CD4-positive, alpha-beta T cell treated with Interleukin-1 beta for 1 hour (primary cell): ENCODE results near the gene PREP.
"Not testable (repeated sequence)": the region's sequence is repeated elsewhere in the genome, so short reads cannot be mapped to it uniquely, and the experiment has no call there.

Experiments used
- DNase-seq, 2 donors: peaks; one replicate each; pipeline ENCODE4 v3.0.0-alpha.2; 2020 to 2022

PREP gene

DNA sequence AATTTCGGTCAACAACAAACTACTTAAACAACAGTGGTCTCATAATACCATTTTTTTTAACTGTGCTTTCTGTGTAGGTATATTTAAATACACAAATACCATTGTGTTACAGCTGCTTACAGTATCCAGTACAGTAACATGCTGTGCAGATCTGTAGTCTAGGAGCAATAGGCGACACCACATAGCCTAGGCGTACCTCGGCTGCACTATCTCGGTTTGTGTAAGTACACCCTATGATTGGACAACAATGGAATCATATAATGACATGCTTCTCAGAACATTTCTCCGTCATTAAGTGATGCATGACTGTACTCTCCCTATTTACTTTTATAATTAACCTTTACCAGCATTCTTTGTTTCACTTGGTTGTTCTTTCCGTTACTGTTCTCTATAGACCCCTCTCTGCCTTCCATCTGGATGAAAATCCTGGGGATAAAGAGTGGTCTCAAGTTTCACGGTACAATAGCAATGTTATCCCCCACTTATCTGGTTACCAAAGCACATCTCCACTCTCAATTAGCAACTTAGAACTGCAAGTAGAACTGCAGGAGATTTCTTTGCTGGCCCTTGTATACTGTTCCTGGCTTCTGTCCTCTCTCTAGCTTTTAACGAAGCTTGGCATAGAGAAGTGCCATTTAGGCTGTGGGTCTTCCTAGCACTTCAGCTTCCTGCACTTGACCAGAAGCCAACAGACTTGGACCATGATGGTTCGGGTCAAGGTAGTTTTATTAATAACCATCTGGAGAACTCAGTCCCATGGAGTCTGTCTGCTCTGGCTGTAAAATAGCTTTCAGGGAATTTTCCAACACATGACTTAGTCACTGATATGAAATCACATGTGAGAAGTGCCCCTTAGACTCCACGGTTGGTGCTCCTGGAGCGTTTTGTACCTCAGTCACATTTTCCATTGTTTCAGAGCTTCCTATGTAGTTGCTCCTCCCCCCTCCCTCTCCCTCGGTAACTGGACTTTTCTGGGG, 142.7 kb downstream of the PREP start:
- DNase-seq, result no peak

GRCh38 chr6:105258816-105259215, 144.1 kb downstream of the PREP start:
- DNase-seq, result no peak

- no peak for DNase-seq
Observed at GRCh38 chr6:105257340-105257739, 145.5 kb downstream of the PREP start.

DNA sequence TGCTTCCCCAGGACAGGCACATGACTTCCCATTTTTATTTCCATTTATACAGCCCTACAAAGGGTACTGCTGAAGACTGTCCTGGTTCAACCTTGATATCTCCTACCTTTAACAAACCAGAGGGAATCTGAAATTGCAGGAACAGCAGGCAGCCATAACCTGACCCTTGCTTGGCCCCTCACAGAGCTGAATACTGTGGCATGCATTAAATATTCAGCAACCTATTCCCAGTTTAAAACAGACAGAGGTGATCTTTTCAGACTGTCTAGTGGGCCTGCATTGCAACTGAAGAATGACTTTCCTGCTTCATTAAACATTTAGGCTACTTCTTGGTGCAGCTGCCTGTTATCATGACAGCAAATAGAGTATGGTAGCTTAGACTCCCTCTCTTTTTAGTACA, 146.3 kb downstream of the PREP start:
- DNase-seq, result no peak

DNA sequence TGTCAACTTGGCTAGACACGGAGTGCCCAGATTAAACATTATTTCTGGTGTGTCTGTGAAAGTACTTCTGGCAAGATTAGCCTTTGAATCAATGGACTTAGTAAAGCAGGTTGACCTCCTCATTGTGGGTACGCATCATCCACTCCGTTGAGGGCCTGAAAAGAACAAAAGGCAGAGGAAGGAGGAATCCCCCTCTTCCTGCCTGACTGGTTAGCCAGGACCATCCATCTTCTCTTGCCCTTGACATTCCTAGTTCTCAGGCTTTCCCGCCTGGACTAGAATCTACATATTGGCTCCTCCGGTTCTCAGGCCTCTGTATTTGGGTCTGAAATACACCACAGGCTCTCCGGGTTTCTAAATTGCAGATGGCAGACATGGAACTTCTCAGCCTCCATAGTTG, 149.1 kb downstream of the PREP start:
- DNase-seq, result no peak

DNA sequence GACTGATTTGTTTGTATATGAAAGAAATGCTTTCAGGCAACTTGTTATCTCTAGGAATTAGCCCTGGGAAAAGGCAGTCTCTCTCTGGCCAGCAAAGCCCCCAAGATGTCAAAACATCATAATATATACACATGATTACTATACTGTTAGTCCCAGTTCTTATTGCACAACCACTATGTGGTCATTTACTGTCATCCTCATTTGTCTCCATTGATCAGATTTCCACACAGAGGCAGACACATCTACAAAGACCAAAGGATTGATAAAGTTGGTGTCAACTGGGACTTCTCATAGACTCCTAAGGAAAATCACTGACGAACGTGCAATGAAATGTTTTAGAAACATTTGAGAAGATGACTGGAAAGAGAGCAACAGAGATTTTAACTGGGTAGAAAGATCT, 151.2 kb downstream of the PREP start:
- DNase-seq, result no peak

DNA sequence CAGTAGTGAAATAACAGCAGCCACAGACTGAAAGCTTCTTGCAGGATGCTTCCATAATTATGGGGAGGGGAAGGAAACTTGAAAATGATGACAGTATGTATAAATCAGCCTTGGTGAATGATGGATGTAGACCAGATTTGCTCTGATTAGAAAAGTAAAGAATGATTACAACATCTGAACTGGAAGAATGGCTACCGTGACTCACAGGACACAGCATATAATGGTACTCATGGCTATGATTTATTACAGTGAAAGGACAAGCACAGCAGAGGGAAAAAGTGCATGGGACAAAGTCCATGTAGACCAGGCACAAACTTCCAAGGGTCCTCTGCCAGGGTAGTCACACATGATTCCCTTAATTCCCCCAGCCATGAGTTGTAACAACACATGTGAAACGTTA, 152.3 kb downstream of the PREP start:
- no peak for DNase-seq

DNA sequence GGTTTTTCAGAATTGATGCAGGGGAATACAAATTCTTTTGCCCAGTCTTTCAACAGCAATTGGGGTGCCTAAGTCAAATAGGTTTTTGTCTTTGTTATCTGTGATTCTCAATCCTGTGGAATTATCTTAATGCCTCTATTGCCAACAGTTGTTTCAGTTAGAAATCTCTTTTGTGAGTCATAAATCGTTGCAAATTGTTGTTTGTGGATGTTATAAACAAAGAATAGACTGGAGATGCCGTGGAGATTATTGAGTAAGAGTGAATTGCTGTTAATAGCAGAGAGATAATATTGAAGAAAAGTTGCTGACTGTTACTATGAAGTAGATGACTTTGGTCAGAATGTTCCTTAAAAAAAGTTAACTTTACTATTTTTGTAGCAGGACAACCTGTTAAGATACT, 159.4 kb downstream of the PREP start:
- DNase-seq, result no peak

DNA sequence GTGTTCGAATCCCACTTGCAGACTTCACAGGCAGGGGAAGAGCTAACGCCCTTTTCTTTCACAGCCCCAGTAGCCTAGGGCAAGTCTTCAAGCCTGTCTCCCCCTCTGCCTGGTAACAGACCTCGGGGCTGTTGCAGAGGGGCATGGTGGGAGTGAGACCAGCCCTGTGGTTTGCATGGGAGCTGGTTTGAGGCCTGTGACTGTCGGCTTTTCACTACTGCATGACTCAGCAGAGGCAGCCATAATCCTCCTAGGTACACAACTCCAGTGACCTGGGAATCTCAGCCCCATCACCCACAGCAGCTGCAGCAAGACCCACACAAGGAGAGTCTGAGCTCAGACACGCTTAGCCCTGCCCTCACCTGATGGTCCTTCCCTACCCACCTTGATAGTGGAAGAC, 167.7 kb downstream of the PREP start:
- DNase-seq, result no peak

- not testable (repeated sequence) for DNase-seq
Observed at GRCh38 chr6:105231771-105232170, 171.1 kb downstream of the PREP start.
